ENCODE data around the gene KRT23. TPM values are rescaled to one million over a fixed set of nuclear protein-coding genes. Genes with fewer than 3 reads are reported as not detected.
A peak's percentile ranks its signal among the peaks of the same experiment; 100 is the strongest.

The KRT23 gene
- total and polyA plus RNA-seq, 2 of the 4 experiments (the other 2 are of a cell fraction) = 0.36 to 0.39 TPM

- TF ChIP-seq NFE2L2 (IDR thresholded peaks at IDR 0.05; ENCODE audit: low read depth, low read length) (no peak), RFX5 (IDR thresholded peaks at IDR 0.05; ENCODE audit: low read depth, low read length) (no peak)
Measured at GRCh38 chr17:40909755-40910154, 27.7 kb downstream of the KRT23 start (continued).

DNA sequence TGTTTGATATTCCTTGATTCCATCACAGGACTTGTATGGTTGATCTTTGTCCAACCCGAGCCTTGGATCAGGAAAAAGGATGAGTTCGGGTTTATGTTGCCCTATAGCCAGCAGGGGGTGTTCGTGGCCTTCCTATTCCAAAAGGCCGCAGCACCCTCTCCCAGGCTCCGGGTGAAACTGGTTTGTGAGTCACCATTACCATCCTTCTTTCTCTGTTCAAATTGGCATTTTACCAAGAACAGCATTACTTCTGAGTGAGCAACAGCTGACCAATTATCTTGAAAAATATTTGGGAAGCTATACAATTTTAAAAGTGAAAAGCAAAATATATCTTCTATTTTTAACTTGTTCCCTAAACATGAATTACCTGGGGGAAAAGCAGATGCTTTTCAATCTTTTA is 28.1 kb downstream of the KRT23 start:
- DNase-seq (peak; percentile 98), ATAC-seq (ENCODE audit: low read depth) (peak; percentile 93)
- Histone ChIP-seq H2BK120ac (ENCODE audit: low read depth, low read length) (peak overlapping the region; percentile 92), H3K4me1 (ENCODE audit: control insufficient read depth, insufficient read depth, low read length) (peaks cover 10% of the 10 kb centered on the region), H3K9me3 (ENCODE audit: control insufficient read depth, insufficient read depth, low read length) (no peaks in the 10 kb centered on the region), H4K20me1 (ENCODE audit: insufficient read depth, low read length) (no peaks in the 10 kb centered on the region), H2BK20ac (ENCODE audit: low read depth, low read length) (peak overlapping the region; percentile 96), H4K91ac (ENCODE audit: insufficient read depth, low read depth, low read length) (peak overlapping the region; percentile 93), H3K27ac (ENCODE audit: insufficient read depth, low read length) (no peak overlapping the region), H2AFZ (replicated peaks; ENCODE audit: low read length, poor library complexity) (no peak overlapping the region), H4K8ac (ENCODE audit: low read depth in 2 of 2, low read length in 2 of 2) (peak overlapping the region; percentile 81 to 92; a peak in 3 of 4 replicates), H3K36me3 (ENCODE audit: control insufficient read depth, insufficient read depth, low read length) (no peaks in the 10 kb centered on the region), H4K5ac (ENCODE audit: low read depth, low read length) (no peak overlapping the region; the same call in 1 of the 2 replicates), H3K79me1 (ENCODE audit: low read depth in 1 of 2, low read length in 2 of 2) (no peaks in the 10 kb centered on the region), H3K56ac (ENCODE audit: extremely low read depth, insufficient read depth, low read length) (peak overlapping the region; percentile 79; the same call in 1 of the 2 replicates), H2BK15ac (ENCODE audit: low read depth, low read length) (peak overlapping the region; percentile 90; the same call in 2 of the 3 replicates), H3K9me1 (ENCODE audit: insufficient read depth, low read length) (0 out of 2 replicates have a peak, but pooled peaks cover 8% of the 10 kb centered on the region), H2BK5ac (ENCODE audit: low read depth, low read length, poor library complexity, severe bottlenecking) (peak overlapping the region; percentile 99), H3K18ac (ENCODE audit: low read depth, low read length) (peak overlapping the region; percentile 66; the same call in 1 of the 2 replicates), H3K27me3 (ENCODE audit: control insufficient read depth, insufficient read depth, low read length) (no peaks in the 10 kb centered on the region), H3K4me3 (ENCODE audit: insufficient read depth, low read depth, low read length) (no peak overlapping the region), H2AK5ac (ENCODE audit: low read depth, low read length) (peak overlapping the region; percentile 73), H3K14ac (replicated peaks; ENCODE audit: low read depth, low read length) (0 out of 2 replicates have a peak overlapping the region, but pooled peaks have one; percentile 58), H2AK9ac (replicated peaks; ENCODE audit: low read depth, low read length, poor library complexity) (peak overlapping the region; percentile 61), H3K23ac (ENCODE audit: low read depth, low read length) (peak overlapping the region; percentile 54; the same call in 1 of the 2 replicates), H3K4ac (ENCODE audit: low read depth, low read length) (peak overlapping the region; percentile 93; the same call in 1 of the 2 replicates), H3K4me2 (ENCODE audit: low read depth, low read length) (peak overlapping the region; percentile 16; the same call in 1 of the 2 replicates), H3K9ac (ENCODE audit: low read depth, low read length) (peak overlapping the region; percentile 40; the same call in 1 of the 2 replicates)
- in situ Hi-C loops (cut with MboI; ENCODE audit: low sequenced_read_pairs) (loop anchor here (5.0 to 10.0 kb wide), 4 partner anchors 105 to 753 kb away; no protein-coding TSS in a partner anchor), dilution Hi-C loops (cut with HindIII; ENCODE audit: low sequenced_read_pairs, unreplicated experiment) (no loop called here), intact Hi-C loops (cut with micrococcal nuclease) (loop anchor here (1.0 to 2.0 kb wide), 10 partner anchors 53 to 757 kb away; partner anchors contain the start of gene KRTAP2-3)
- BruUV-seq (replicated peaks) = no TSS peak
- CTCF ChIA-PET = interaction anchor here (1.0 to 2.9 kb wide), 6 partner anchors 170 to 640 kb away, joined by 3 to 8 read pairs (median 4); no protein-coding TSS in a partner anchor
- WGBS, 2 experiments (ENCODE audit: extremely low coverage in 2 of 2, insufficient read length in 1 of 2) = no CpG with 5 or more reads among the region's 5 CpGs
- POLR2A ChIA-PET (ENCODE audit: unreplicated experiment) = interaction anchor here (2.3 kb wide), 1 partner anchor 151 kb away, joined by 12 read pairs; the partner anchor contains the start of gene KRTAP2-3
- TF ChIP-seq POLR2A (IDR thresholded peaks at IDR 0.05; ENCODE audit: low read depth, low read length) (0 out of 2 replicates have a peak, but pooled peaks have one; percentile 53), BHLHE40 (IDR thresholded peaks at IDR 0.05; ENCODE audit: low read depth, low read length) (no peak), MAZ (IDR thresholded peaks at IDR 0.05; ENCODE audit: borderline replicate concordance, low read depth, low read length) (peak; percentile 49; the same call in 1 of the 2 replicates), RAD21 (IDR thresholded peaks at IDR 0.05; ENCODE audit: low read length) (peak; percentile 99), CHD1 (IDR thresholded peaks at IDR 0.05; ENCODE audit: low read depth, low read length) (no peak), NFE2L2 (IDR thresholded peaks at IDR 0.05; ENCODE audit: low read depth, low read length) (0 out of 2 replicates have a peak, but pooled peaks have one; percentile 40), CEBPB (IDR thresholded peaks at IDR 0.05; ENCODE audit: low read depth, low read length) (peak; percentile 40; the same call in 1 of the 2 replicates), MAFK (IDR thresholded peaks at IDR 0.05; ENCODE audit: low read depth, low read length) (no peak), FOS (IDR thresholded peaks at IDR 0.05; ENCODE audit: low read depth, low read length) (peak; percentile 74), RFX5 (IDR thresholded peaks at IDR 0.05; ENCODE audit: low read depth, low read length) (no peak), SMC3 (IDR thresholded peaks at IDR 0.05; ENCODE audit: low read depth, low read length) (peak; percentile 99), RCOR1 (IDR thresholded peaks at IDR 0.05; ENCODE audit: insufficient replicate concordance, low read length) (no peak), MXI1 (IDR thresholded peaks at IDR 0.05; ENCODE audit: borderline replicate concordance, low read depth, low read length) (no peak)
- TF ChIP-seq, protein P1, sequence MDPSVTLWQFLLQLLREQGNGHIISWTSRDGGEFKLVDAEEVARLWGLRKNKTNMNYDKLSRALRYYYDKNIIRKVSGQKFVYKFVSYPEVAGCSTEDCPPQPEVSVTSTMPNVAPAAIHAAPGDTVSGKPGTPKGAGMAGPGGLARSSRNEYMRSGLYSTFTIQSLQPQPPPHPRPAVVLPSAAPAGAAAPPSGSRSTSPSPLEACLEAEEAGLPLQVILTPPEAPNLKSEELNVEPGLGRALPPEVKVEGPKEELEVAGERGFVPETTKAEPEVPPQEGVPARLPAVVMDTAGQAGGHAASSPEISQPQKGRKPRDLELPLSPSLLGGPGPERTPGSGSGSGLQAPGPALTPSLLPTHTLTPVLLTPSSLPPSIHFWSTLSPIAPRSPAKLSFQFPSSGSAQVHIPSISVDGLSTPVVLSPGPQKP (IDR thresholded peaks at IDR 0.05; ENCODE audit: borderline replicate concordance, low read depth, low read length) = no peak

Measured in IMR-90 (cell line).